Lower leg skin (tissue), 3 donors: ENCODE data around the gene USP30.

Source experiments
- CTCF ChIP-seq, 3 donors: fragments of 450-650 bp; IDR thresholded peaks; one replicate each; pipeline ENCODE4 v1.5.1; 2016; ENCODE audit warnings: antibody characterized with exemption in 3 of 3, mild to moderate bottlenecking in 3 of 3, moderate library complexity in 2 of 3
- POLR2A ChIP-seq, 2 donors: fragments of 450-650 bp; IDR thresholded peaks; one replicate each; pipeline ENCODE4 v1.6.1; 2016 to 2017; ENCODE audit warnings: antibody characterized with exemption in 2 of 2, mild to moderate bottlenecking in 1 of 2, moderate library complexity in 1 of 2

- TF ChIP-seq CTCF (IDR thresholded peaks at IDR 0.05): no peak
- no peak for TF ChIP-seq POLR2A (IDR thresholded peaks at IDR 0.05)
These were observed 48.4 kb downstream of the USP30 start for GRCh38 chr12:109100741-109101140.
